ENCODE data around the gene HNRNPD. TPM values are rescaled to one million over a fixed set of nuclear protein-coding genes. Genes with fewer than 3 reads are reported as not detected.

The HNRNPD gene
- polyA plus RNA-seq, 1 donor from 2014 or later: 144 TPM

GRCh38 chr4:82421796-82422560, 48.2 kb upstream of the HNRNPD start:
- Histone ChIP-seq H2AFZ (ENCODE audit: low read depth, low read length) (no peak overlapping the region), H3K9me2 (ENCODE audit: insufficient read depth, low read length) (no peaks in the 10 kb centered on the region), H4K20me1 (ENCODE audit: insufficient read depth) (peaks cover 33% of the 10 kb centered on the region), H3F3A (ENCODE audit: insufficient read depth, low read length, poor library complexity, severe bottlenecking) (peaks cover 3% of the 10 kb centered on the region), H3K27ac (ENCODE audit: low read length) (no peak overlapping the region), H3K9me3 (ENCODE audit: low read length) (no peaks in the 10 kb centered on the region), H3K4me2 (ENCODE audit: low read length) (no peak overlapping the region), H3K36me3 (ENCODE audit: insufficient read depth, low read length) (peaks cover 35% of the 10 kb centered on the region), H3K79me2 (replicated peaks; ENCODE audit: insufficient read depth, low read length) (peaks cover 34% of the 10 kb centered on the region), H3K9ac (ENCODE audit: low read length) (no peak overlapping the region), H3K4me3 (ENCODE audit: low read length) (no peak overlapping the region), H3K27me3 (ENCODE audit: insufficient read depth, low read depth, low read length) (no peaks in the 10 kb centered on the region)
- TF ChIP-seq POLR2AphosphoS5 (IDR thresholded peaks at IDR 0.05) (no peak), TAF1 (IDR thresholded peaks at IDR 0.05; ENCODE audit: low read depth) (no peak), REST (IDR thresholded peaks at IDR 0.05; ENCODE audit: borderline replicate concordance) (no peak), EP300 (conservative IDR thresholded peaks at IDR 0.05; ENCODE audit: poor library complexity, severe bottlenecking) (no peak), RAD21 (conservative IDR thresholded peaks at IDR 0.05) (no peak), EZH2 (IDR thresholded peaks at IDR 0.05; ENCODE audit: borderline replicate concordance, insufficient read depth, low read length, poor library complexity, severe bottlenecking) (no peak), SMC3 (conservative IDR thresholded peaks at IDR 0.05; ENCODE audit: poor library complexity) (no peak), CTCF (IDR thresholded peaks at IDR 0.05; ENCODE audit: poor library complexity, severe bottlenecking) (no peak)

- Histone ChIP-seq H4K20me1 (ENCODE audit: insufficient read depth) (peaks cover 11% of the 10 kb centered on the region), H3K9ac (ENCODE audit: low read length) (no peak overlapping the region), H3K4me2 (ENCODE audit: low read length) (no peak overlapping the region), H3K9me3 (ENCODE audit: low read length) (no peaks in the 10 kb centered on the region), H3K79me2 (replicated peaks; ENCODE audit: insufficient read depth, low read length) (peaks cover 9% of the 10 kb centered on the region), H3K9me2 (ENCODE audit: insufficient read depth, low read length) (no peaks in the 10 kb centered on the region), H3K27ac (ENCODE audit: low read length) (no peak overlapping the region), H3F3A (ENCODE audit: insufficient read depth, low read length, poor library complexity, severe bottlenecking) (no peaks in the 10 kb centered on the region), H3K36me3 (ENCODE audit: insufficient read depth, low read length) (peaks cover 16% of the 10 kb centered on the region), H3K4me3 (ENCODE audit: low read length) (no peak overlapping the region), H2AFZ (ENCODE audit: low read depth, low read length) (no peak overlapping the region), H3K27me3 (ENCODE audit: insufficient read depth, low read depth, low read length) (no peaks in the 10 kb centered on the region)
- TF ChIP-seq SMC3 (conservative IDR thresholded peaks at IDR 0.05; ENCODE audit: poor library complexity) (no peak), MXI1 (conservative IDR thresholded peaks at IDR 0.05; ENCODE audit: poor library complexity, severe bottlenecking) (no peak), RAD21 (conservative IDR thresholded peaks at IDR 0.05) (no peak), CTCF (IDR thresholded peaks at IDR 0.05; ENCODE audit: poor library complexity, severe bottlenecking) (no peak), EP300 (conservative IDR thresholded peaks at IDR 0.05; ENCODE audit: poor library complexity, severe bottlenecking) (no peak)
Measured at GRCh38 chr4:82419451-82419850, 45.7 kb upstream of the HNRNPD start.
